ENCODE results near the gene DNMT3A.

DNA sequence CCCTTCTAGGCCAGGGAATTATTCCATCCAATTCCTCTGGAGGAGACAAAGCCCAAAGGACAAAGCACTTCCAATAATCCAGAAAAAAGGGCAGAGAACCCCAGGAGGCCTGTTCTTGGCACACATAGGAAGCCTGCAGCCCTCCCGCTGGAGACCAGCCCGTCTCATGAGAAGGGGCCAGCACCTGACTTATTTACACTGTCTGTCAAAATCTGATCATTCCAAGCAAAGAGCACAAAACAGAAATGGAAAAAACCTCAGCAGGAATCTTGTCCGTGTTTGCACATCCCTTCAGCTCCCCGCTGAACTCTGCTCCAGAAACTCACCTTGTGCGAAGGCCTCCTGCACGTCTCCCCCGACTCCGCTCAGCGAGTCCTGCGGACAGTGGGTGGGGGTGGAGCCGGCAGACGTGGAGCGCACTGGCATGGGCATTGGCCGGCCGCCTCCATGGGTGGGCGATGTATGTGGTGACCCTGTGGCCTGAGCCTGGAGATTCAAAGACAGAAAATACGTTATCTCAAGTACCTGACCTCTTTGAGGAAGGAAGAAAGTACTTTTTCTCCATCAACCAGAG, 46.2 kb upstream of the DNMT3A start:
- TF ChIP-seq, protein P1, sequence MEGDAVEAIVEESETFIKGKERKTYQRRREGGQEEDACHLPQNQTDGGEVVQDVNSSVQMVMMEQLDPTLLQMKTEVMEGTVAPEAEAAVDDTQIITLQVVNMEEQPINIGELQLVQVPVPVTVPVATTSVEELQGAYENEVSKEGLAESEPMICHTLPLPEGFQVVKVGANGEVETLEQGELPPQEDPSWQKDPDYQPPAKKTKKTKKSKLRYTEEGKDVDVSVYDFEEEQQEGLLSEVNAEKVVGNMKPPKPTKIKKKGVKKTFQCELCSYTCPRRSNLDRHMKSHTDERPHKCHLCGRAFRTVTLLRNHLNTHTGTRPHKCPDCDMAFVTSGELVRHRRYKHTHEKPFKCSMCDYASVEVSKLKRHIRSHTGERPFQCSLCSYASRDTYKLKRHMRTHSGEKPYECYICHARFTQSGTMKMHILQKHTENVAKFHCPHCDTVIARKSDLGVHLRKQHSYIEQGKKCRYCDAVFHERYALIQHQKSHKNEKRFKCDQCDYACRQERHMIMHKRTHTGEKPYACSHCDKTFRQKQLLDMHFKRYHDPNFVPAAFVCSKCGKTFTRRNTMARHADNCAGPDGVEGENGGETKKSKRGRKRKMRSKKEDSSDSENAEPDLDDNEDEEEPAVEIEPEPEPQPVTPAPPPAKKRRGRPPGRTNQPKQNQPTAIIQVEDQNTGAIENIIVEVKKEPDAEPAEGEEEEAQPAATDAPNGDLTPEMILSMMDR (conservative IDR thresholded peaks at IDR 0.05; ENCODE audit: low read depth, low read length): no peak
- TF ChIP-seq EZH2 (IDR thresholded peaks at IDR 0.05; ENCODE audit: low read length, unreplicated experiment): no peak
- no peak for TF ChIP-seq EZH2phosphoT487 (IDR thresholded peaks at IDR 0.05; ENCODE audit: borderline replicate concordance, low read length)

Data from PC-3 (cell line).